Muscle layer of duodenum (tissue), 2 donors: ENCODE measurements around the gene BLNK.

Experiments used
- H3K27ac ChIP-seq: one replicate; pipeline ENCODE4 v1.7.0; 2013; ENCODE audit warnings: mild to moderate bottlenecking, low read length
- H3K27me3 ChIP-seq: one replicate; pipeline ENCODE4 v1.7.0; 2013; ENCODE audit warnings: low read depth, mild to moderate bottlenecking, control low read depth, low read length
- H3K36me3 ChIP-seq, 2 donors: one replicate each; pipeline ENCODE4 v1.7.0; 2013; ENCODE audit warnings: low read length in 2 of 2, control low read depth in 1 of 2, mild to moderate bottlenecking in 1 of 2; ENCODE audit not compliant: insufficient read depth in 2 of 2, control insufficient read depth in 1 of 2
- H3K4me1 ChIP-seq, 2 donors: one replicate each; pipeline ENCODE4 v1.7.0; 2013; ENCODE audit warnings: low read length in 2 of 2, mild to moderate bottlenecking in 2 of 2, control low read depth in 1 of 2, moderate library complexity in 1 of 2; ENCODE audit not compliant: insufficient read depth in 2 of 2, control insufficient read depth in 1 of 2
- H3K4me3 ChIP-seq, 2 donors: one replicate each; pipeline ENCODE4 v1.7.0; 2013; ENCODE audit warnings: low read length in 2 of 2, low read depth in 1 of 2, mild to moderate bottlenecking in 1 of 2
- H3K9me3 ChIP-seq, 2 donors: one replicate each; pipeline ENCODE4 v1.7.0; 2013; ENCODE audit warnings: low read length in 2 of 2, control low read depth in 1 of 2, mild to moderate bottlenecking in 1 of 2; ENCODE audit not compliant: control insufficient read depth in 1 of 2
- donor health status: healthy.

Gene BLNK

GRCh38 chr10:96304230-96304629 lies 32.9 kb upstream of the BLNK start, which contains the start of gene DNTT:
Gene DNTT (plus strand): TSS chr10:96304434. CDS start chr10:96304498, 64 bp downstream.
- Histone ChIP-seq H3K4me3 (no peak within 1 kb of the TSS), H3K4me1 (peaks cover 3 to 11% of the 10 kb centered on the region in 2 donors)

GRCh38 chr10:96301616-96302015 lies 30.2 kb upstream of the BLNK start:
- Histone ChIP-seq H3K27me3 (no peaks in the 10 kb centered on the region), H3K4me3 (no peak overlapping the region), H3K4me1 (peaks cover 3 to 7% of the 10 kb centered on the region in 2 donors), H3K36me3 (no peaks in the 10 kb centered on the region), H3K27ac (no peak overlapping the region), H3K9me3 (no peaks in the 10 kb centered on the region)

More at GRCh38 chr10:96304230-96304629, 32.9 kb upstream of the BLNK start, which contains the start of gene DNTT:
- Histone ChIP-seq H3K27ac (no peak within 1 kb of the TSS), H3K27me3 (no peaks in the 10 kb centered on the region), H3K9me3 (no peaks in the 10 kb centered on the region), H3K36me3 (no peaks in the 10 kb centered on the region)

- H3K4me3 ChIP-seq = no peak overlapping the region
- H3K36me3 ChIP-seq = no peaks in the 10 kb centered on the region
- H3K27ac ChIP-seq = no peak overlapping the region
- no peaks in the 10 kb centered on the region for H3K9me3 ChIP-seq
- H3K4me1 ChIP-seq = peaks cover 0 to 7% of the 10 kb centered on the region in 2 donors
- H3K27me3 ChIP-seq = no peaks in the 10 kb centered on the region
These were observed 28.0 kb upstream of the BLNK start for GRCh38 chr10:96299383-96299782.

- Histone ChIP-seq H3K27ac (no peak overlapping the region), H3K4me1 (peaks cover 0 to 7% of the 10 kb centered on the region in 2 donors), H3K4me3 (no peak overlapping the region), H3K27me3 (no peaks in the 10 kb centered on the region), H3K36me3 (no peaks in the 10 kb centered on the region), H3K9me3 (no peaks in the 10 kb centered on the region)
These were observed 27.0 kb upstream of the BLNK start for GRCh38 chr10:96298362-96298761.

GRCh38 chr10:96297486-96297885 lies 26.1 kb upstream of the BLNK start:
- Histone ChIP-seq H3K9me3 (no peaks in the 10 kb centered on the region), H3K27ac (no peak overlapping the region), H3K36me3 (no peaks in the 10 kb centered on the region), H3K4me1 (peaks cover 0 to 7% of the 10 kb centered on the region in 2 donors), H3K27me3 (no peaks in the 10 kb centered on the region), H3K4me3 (no peak overlapping the region)

- H3K4me1 ChIP-seq = peaks cover 0 to 7% of the 10 kb centered on the region in 2 donors
- H3K27me3 ChIP-seq = no peaks in the 10 kb centered on the region
- H3K36me3 ChIP-seq = no peaks in the 10 kb centered on the region
- no peaks in the 10 kb centered on the region for H3K9me3 ChIP-seq
- H3K4me3 ChIP-seq = no peak overlapping the region
- no peak overlapping the region for H3K27ac ChIP-seq
These were observed 24.1 kb upstream of the BLNK start for GRCh38 chr10:96295475-96295874.

GRCh38 chr10:96292971-96293920 lies 21.9 kb upstream of the BLNK start:
- no peak overlapping the region for H3K4me3 ChIP-seq
- H3K9me3 ChIP-seq = no peaks in the 10 kb centered on the region
- H3K27ac ChIP-seq = no peak overlapping the region
- no peaks in the 10 kb centered on the region for H3K27me3 ChIP-seq
- H3K4me1 ChIP-seq = no peaks in the 10 kb centered on the region
- H3K36me3 ChIP-seq = no peaks in the 10 kb centered on the region

GRCh38 chr10:96290368-96291133 lies 19.2 kb upstream of the BLNK start:
- H3K27me3 ChIP-seq = no peaks in the 10 kb centered on the region
- no peak overlapping the region for H3K27ac ChIP-seq

GRCh38 chr10:96289218-96289910 lies 18.0 kb upstream of the BLNK start:
- H3K4me1 ChIP-seq = peaks cover 5 to 10% of the 10 kb centered on the region in 2 donors
- no peaks in the 10 kb centered on the region for H3K27me3 ChIP-seq
- no peaks in the 10 kb centered on the region for H3K36me3 ChIP-seq
- H3K9me3 ChIP-seq = no peaks in the 10 kb centered on the region
- no peak overlapping the region for H3K4me3 ChIP-seq
- H3K27ac ChIP-seq = no peak overlapping the region

More at GRCh38 chr10:96290368-96291133, 19.2 kb upstream of the BLNK start:
- H3K4me1 ChIP-seq = peaks cover 5 to 10% of the 10 kb centered on the region in 2 donors
- H3K36me3 ChIP-seq = no peaks in the 10 kb centered on the region
- no peaks in the 10 kb centered on the region for H3K9me3 ChIP-seq
- H3K4me3 ChIP-seq = no peak overlapping the region

GRCh38 chr10:96288151-96288621 lies 16.8 kb upstream of the BLNK start:
- H3K27ac ChIP-seq = peak overlapping the region; percentile 72

More at GRCh38 chr10:96288151-96288621, 16.8 kb upstream of the BLNK start:
- Histone ChIP-seq H3K4me1 (peaks cover 5 to 10% of the 10 kb centered on the region in 2 donors), H3K4me3 (peak overlapping the region in 1 of 2 donors; percentile 35), H3K9me3 (no peaks in the 10 kb centered on the region), H3K36me3 (no peaks in the 10 kb centered on the region), H3K27me3 (no peaks in the 10 kb centered on the region)
